HepG2 (cell line): ENCODE results near the gene HEPACAM. TPM values are rescaled to one million over a fixed set of nuclear protein-coding genes. Genes with fewer than 3 reads are reported as not detected.

ENCODE experiments used
- ATAC-seq: fragments of 200-7000 bp; cut with Tn5 transposase; 3 replicates; pipeline ENCODE4 v1.9.1; 2020; ENCODE audit warnings: mild to moderate bottlenecking, moderate library complexity
- BruUV-seq: library from RNA; stranded (reverse); fragments of 400-500 nt; replicated peaks from 2 replicates; lab custom pipeline; 2021; lab: Mats Ljungman, UMichigan
- CTCF ChIA-PET: fragments of 300-600 bp; formaldehyde crosslinking; extraction: SDS; loops from one replicate; lab custom pipeline; 2021; ENCODE audit warnings: low total read pairs, inconsistent platforms, low intra/inter-chr PET ratio; lab: Yijun Ruan, JAX
- POLR2A ChIA-PET: fragments of 350-600 bp; sonication (Branson Sonifier 250); formaldehyde crosslinking; loops from one replicate; lab custom pipeline; 2020; ENCODE audit warnings: antibody characterized with exemption, inconsistent platforms; lab: Yijun Ruan, JAX
- DNase-seq: peaks from one replicate; pipeline ENCODE4 v3.0.0-alpha.2; 2015; ENCODE audit warnings: low spot score
- FAIRE-seq: peaks from 3 replicates; lab custom pipeline; 2011; peaks lifted over from hg19 to GRCh38; lab: Jason Lieb, UNC
- H2AFZ ChIP-seq: one replicate; pipeline ENCODE4 v1.6.1; 2011; ENCODE audit warnings: low read length, inconsistent platforms
- H3K27ac ChIP-seq: fragments of 300-600 bp; 3 replicates; pipeline ENCODE4 v1.8.0; 2011; ENCODE audit warnings: mixed run types, mild to moderate bottlenecking, mixed read lengths, low read length, inconsistent platforms; ENCODE audit not compliant: insufficient read depth; ENCODE audit errors: extremely low read length
- H3K27me3 ChIP-seq, 2 experiments: fragments of 200-600 bp in 1 of 2; 2 replicates in 1 of 2; 3 replicates in 1 of 2; pipeline versions ENCODE4 v1.6.0 to v1.8.0; 2011; ENCODE audit warnings: low read length in 2 of 2, mild to moderate bottlenecking in 2 of 2, moderate library complexity in 2 of 2, inconsistent platforms in 1 of 2; ENCODE audit not compliant: insufficient read depth in 2 of 2, control insufficient read depth in 1 of 2
- H3K36me3 ChIP-seq, 2 experiments: fragments of 200-600 bp in 1 of 2; replicated peaks in 1 of 2; 2 replicates in 1 of 2; 3 replicates in 1 of 2; pipeline versions ENCODE4 v1.5.1 to v1.8.0; 2011; ENCODE audit warnings: low read length in 2 of 2, inconsistent platforms in 1 of 2; ENCODE audit not compliant: insufficient read depth in 2 of 2, control insufficient read depth in 1 of 2
- H3K4me1 ChIP-seq: 2 replicates; pipeline ENCODE4 v1.5.1; 2012; ENCODE audit warnings: low read length, inconsistent platforms; ENCODE audit not compliant: insufficient read depth
- H3K4me2 ChIP-seq: 2 replicates; pipeline ENCODE4 v1.6.0; 2011; ENCODE audit warnings: low read depth, low read length, inconsistent platforms
- H3K4me3 ChIP-seq, 3 experiments: fragments of 200-600 bp in 1 of 3; sonication (generic), shearing (Covaris generic) in 1 of 3; replicated peaks in 1 of 3; 2 replicates each; pipeline ENCODE4 v1.5.1; 2011 to 2016; ENCODE audit warnings: low read length in 3 of 3, inconsistent platforms in 2 of 3, low read depth in 2 of 3, mild to moderate bottlenecking in 2 of 3, control low read depth in 1 of 3, mixed read lengths in 1 of 3; ENCODE audit not compliant: insufficient read depth in 1 of 3
- H3K79me2 ChIP-seq: one replicate; pipeline ENCODE4 v1.6.1; 2011; ENCODE audit warnings: low read length, inconsistent platforms; ENCODE audit not compliant: insufficient read depth
- H3K9ac ChIP-seq: 2 replicates; pipeline ENCODE4 v1.6.0; 2011; ENCODE audit warnings: mild to moderate bottlenecking, low read depth, low read length, inconsistent platforms; ENCODE audit not compliant: insufficient read depth
- H3K9me3 ChIP-seq: 2 replicates; pipeline ENCODE4 v1.5.1; 2012; ENCODE audit warnings: mild to moderate bottlenecking, low read length
- H4K20me1 ChIP-seq: 2 replicates; pipeline ENCODE4 v1.6.0; 2011; ENCODE audit warnings: inconsistent platforms, mild to moderate bottlenecking, low read length, moderate library complexity; ENCODE audit not compliant: insufficient read depth
- AGO2 ChIP-seq: fragments of 200-400 bp; formaldehyde crosslinking; optimal IDR thresholded peaks from 2 replicates; pipeline ENCODE3; 2017; ENCODE audit warnings: mild to moderate bottlenecking, low read depth, low read length, moderate library complexity
- BRD4 ChIP-seq: sonication (generic); formaldehyde crosslinking; IDR thresholded peaks from 2 replicates; pipeline ENCODE4 v1.4.0; 2020; ENCODE audit warnings: missing genetic modification reagents
- CEBPB ChIP-seq: IDR thresholded peaks from 2 replicates; pipeline ENCODE4 v1.6.1; 2011; ENCODE audit warnings: low read depth, low read length, improper control_type of control experiment, borderline replicate concordance
- MAFG ChIP-seq: sonication (generic); formaldehyde crosslinking; IDR thresholded peaks from 2 replicates; pipeline ENCODE4 v1.5.1; 2020; ENCODE audit warnings: mild to moderate bottlenecking, missing genetic modification reagents
- NFRKB ChIP-seq: fragments of 450-650 bp; IDR thresholded peaks from 2 replicates; pipeline ENCODE4 v1.6.1; 2017
- PCBP2 ChIP-seq: fragments of 200-400 bp; formaldehyde crosslinking; optimal IDR thresholded peaks from 2 replicates; pipeline ENCODE3; 2018; ENCODE audit warnings: low read length, low read depth; ENCODE audit not compliant: poor library complexity, severe bottlenecking
- POLR2A ChIP-seq, 2 experiments: IDR thresholded peaks; 2 replicates each; pipeline ENCODE4 v1.6.1; 2011; ENCODE audit warnings: low read depth in 2 of 2, low read length in 2 of 2, mild to moderate bottlenecking in 1 of 2, moderate library complexity in 1 of 2; ENCODE audit not compliant: insufficient read depth in 1 of 2
- RFXAP ChIP-seq: sonication (generic); formaldehyde crosslinking; IDR thresholded peaks from 2 replicates; pipeline ENCODE4 v1.4.0; 2020; ENCODE audit warnings: missing genetic modification reagents, borderline replicate concordance
- TOE1 ChIP-seq: sonication (generic); formaldehyde crosslinking; IDR thresholded peaks from 2 replicates; pipeline ENCODE4 v1.4.0; 2020; ENCODE audit warnings: mild to moderate bottlenecking, missing genetic modification reagents
- U2AF2 ChIP-seq: fragments of 200-400 bp; formaldehyde crosslinking; IDR thresholded peaks from 2 replicates; pipeline ENCODE4 v1.6.1; 2017; ENCODE audit warnings: low read depth, mild to moderate bottlenecking, low read length
- ZNF12 ChIP-seq: sonication (generic); formaldehyde crosslinking; IDR thresholded peaks from 2 replicates; pipeline ENCODE4 v1.5.0; 2020; ENCODE audit warnings: missing genetic modification reagents
- ZNF121 ChIP-seq: sonication (generic); formaldehyde crosslinking; IDR thresholded peaks from 2 replicates; pipeline ENCODE4 v1.5.0; 2020; ENCODE audit warnings: mild to moderate bottlenecking, missing genetic modification reagents
- ZNF33A ChIP-seq: sonication (generic); formaldehyde crosslinking; IDR thresholded peaks from 2 replicates; pipeline ENCODE4 v1.5.1; 2020; ENCODE audit warnings: missing genetic modification reagents, mild to moderate bottlenecking, moderate library complexity, borderline replicate concordance
- WGBS: methylation state at CpG from one replicate; pipeline ENCODE4 v1.1.6; 2017; ENCODE audit warnings: low lambda C conversion rate; 5-methylcytosine and 5-hydroxymethylcytosine counted together
- in situ Hi-C: cut with HindIII; loops from 2 replicates; pipeline ENCODE4 v1.10.0; 2017; ENCODE audit warnings: low pct_unique_long_range_greater_than_20kb; ENCODE audit not compliant: extremely low pct_ligation_motif_present
- intact Hi-C: fragments of 100-400 bp; cut with micrococcal nuclease; formaldehyde crosslinking; loops from one replicate; pipeline ENCODE4 v1.10.0; 2022; ENCODE audit not compliant: unreplicated experiment
- polyA plus RNA-seq, 8 experiments: library from polyadenylated mRNA; depleted of rRNA in 3 of 8; stranded (reverse) in 7 of 8; unstranded in 1 of 8; fragments of >200 nt; fragmentation: Illumina TruSeq in 4 of 8; extraction: Trizol in 4 of 8; gene quantifications; 2 replicates each; pipeline versions ENCODE4 v1.2.1 to v1.2.3, GENCODE V29; 2011 to 2016; ENCODE audit warnings: low read depth in 4 of 8, missing spikeins in 1 of 8, mixed read lengths in 1 of 8; ENCODE audit not compliant: insufficient read depth in 1 of 8
- total RNA-seq, 5 experiments: library from RNA; depleted of rRNA; stranded (reverse); fragments of >200 nt; fragmentation: Illumina TruSeq; extraction: Trizol; gene quantifications; 2 replicates each; pipeline ENCODE4 v1.2.3, GENCODE V29; 2016; ENCODE audit warnings: low read depth in 1 of 5
- TF ChIP-seq, protein P1 (sequence below): sonication (generic); formaldehyde crosslinking; IDR thresholded peaks from 2 replicates; pipeline ENCODE4 v1.5.1; 2020; ENCODE audit warnings: mild to moderate bottlenecking, missing genetic modification reagents, borderline replicate concordance
- TF ChIP-seq, protein P2 (sequence below): IDR thresholded peaks from 2 replicates; pipeline ENCODE4 v1.6.1; 2016; ENCODE audit warnings: low read depth, control low read depth
- TF ChIP-seq, protein P3 (sequence below): sonication (generic); formaldehyde crosslinking; IDR thresholded peaks from 2 replicates; pipeline ENCODE4 v1.4.0; 2020; ENCODE audit warnings: mild to moderate bottlenecking, missing genetic modification reagents
- TF ChIP-seq, protein P4 (sequence below): sonication (generic); formaldehyde crosslinking; IDR thresholded peaks from 2 replicates; pipeline ENCODE4 v1.4.0; 2020; ENCODE audit warnings: mild to moderate bottlenecking, missing genetic modification reagents

Gene HEPACAM
- total and polyA plus RNA-seq, 2 of the 13 experiments (the other 11 are each of a cell fraction or from before 2014, with no cell fraction given), result 66.9 to 121 TPM

DNA sequence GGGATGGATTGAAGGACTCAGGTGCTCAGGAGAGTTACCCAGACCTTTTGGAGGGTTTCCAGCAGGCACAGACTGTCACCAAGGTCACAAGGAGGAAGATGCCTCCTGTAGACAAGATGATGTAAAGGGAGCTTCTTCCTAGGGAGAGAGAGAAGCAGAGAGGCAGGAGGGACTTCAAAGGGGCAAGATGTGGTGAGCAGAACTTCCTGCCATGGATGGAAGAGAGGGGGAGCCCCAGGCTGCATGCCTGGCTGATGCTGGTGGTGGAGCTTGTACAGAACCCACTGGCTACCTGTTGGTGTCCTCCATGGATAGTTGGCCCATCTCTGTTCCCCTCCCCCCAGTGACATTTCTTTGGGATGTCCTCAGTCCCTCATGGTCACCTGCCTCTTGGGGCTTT, 12.6 kb downstream of the HEPACAM start:
- H3K4me2 ChIP-seq, result no peak overlapping the region
- peaks cover 15 to 44% of the 10 kb centered on the region in 2 experiments for H3K36me3 ChIP-seq
- no peak overlapping the region for H3K27ac ChIP-seq
- peaks cover 4% of the 10 kb centered on the region for H3K4me1 ChIP-seq
- intact Hi-C loops, result no loop called here
- H3K79me2 ChIP-seq, result peaks cover 22% of the 10 kb centered on the region
- H3K4me3 ChIP-seq, result no peak overlapping the region
- no peaks in the 10 kb centered on the region for H3K27me3 ChIP-seq
- no peaks in the 10 kb centered on the region; the same call in none of the 2 replicates for H4K20me1 ChIP-seq
- no peak for TF ChIP-seq ZNF33A (CRISPR knock-in tag)
- no peak for TF ChIP-seq ZNF121 (CRISPR knock-in tag)
- no peak for TF ChIP-seq NFRKB
- TF ChIP-seq POLR2A (IDR thresholded peaks at IDR 0.05; ENCODE audit: insufficient read depth in 1 of 2, low read depth in 2 of 2, low read length in 2 of 2), result peak in 1 of 2 experiments; percentile 20; a peak in 1 of 4 replicates
- TF ChIP-seq, all 625 proteins: peak for 1
- no peaks in the 10 kb centered on the region for H3K9me3 ChIP-seq
- DNase-seq (no peak), FAIRE-seq (no peak), ATAC-seq (no peak)
- H2AFZ ChIP-seq, result no peak overlapping the region
- POLR2A ChIA-PET, result no interaction called here
- CTCF ChIA-PET, result no interaction called here
- in situ Hi-C loops, result no loop called here
- no TSS peak for BruUV-seq
- H3K9ac ChIP-seq, result no peak overlapping the region

DNA sequence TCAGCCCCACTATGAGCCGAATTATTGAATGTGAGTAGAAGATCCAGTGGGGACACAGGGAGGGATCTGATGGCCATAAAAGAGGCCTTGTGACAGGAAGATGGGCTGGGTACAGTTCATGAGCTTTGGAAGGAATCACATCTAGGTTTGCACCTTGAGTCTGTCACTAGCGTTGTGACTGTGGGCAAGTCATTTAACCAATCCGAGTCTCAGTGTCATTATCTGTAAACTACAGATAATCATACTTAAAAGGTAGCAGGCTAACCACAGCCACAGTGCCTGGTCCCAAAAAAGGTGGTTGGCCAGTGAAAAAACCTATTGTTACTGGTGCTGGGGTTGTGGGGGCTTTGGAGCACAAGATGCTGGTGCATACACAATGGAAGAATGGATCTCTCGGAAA, 13.0 kb downstream of the HEPACAM start:
- ChIA-PET CTCF (no interaction called here), POLR2A (no interaction called here)
- no peak overlapping the region for H3K4me2 ChIP-seq
- no peak overlapping the region for H2AFZ ChIP-seq
- no peak overlapping the region for H3K27ac ChIP-seq
- H3K4me3 ChIP-seq, result no peak overlapping the region
- in situ Hi-C loops, result no loop called here
- DNase-seq (no peak), ATAC-seq (no peak), FAIRE-seq (no peak)
- H3K9me3 ChIP-seq, result no peaks in the 10 kb centered on the region
- H4K20me1 ChIP-seq, result no peaks in the 10 kb centered on the region; the same call in none of the 2 replicates
- H3K4me1 ChIP-seq, result peaks cover 5% of the 10 kb centered on the region
- H3K36me3 ChIP-seq, result peaks cover 15 to 44% of the 10 kb centered on the region in 2 experiments
- H3K79me2 ChIP-seq, result peaks cover 18% of the 10 kb centered on the region
- WGBS, result 96% methylated on average over 4 of the region's 4 CpGs
- no TSS peak for BruUV-seq
- H3K9ac ChIP-seq, result no peak overlapping the region
- no peaks in the 10 kb centered on the region for H3K27me3 ChIP-seq
- intact Hi-C loops, result no loop called here
- no peak for TF ChIP-seq AGO2
- TF ChIP-seq, protein P1, sequence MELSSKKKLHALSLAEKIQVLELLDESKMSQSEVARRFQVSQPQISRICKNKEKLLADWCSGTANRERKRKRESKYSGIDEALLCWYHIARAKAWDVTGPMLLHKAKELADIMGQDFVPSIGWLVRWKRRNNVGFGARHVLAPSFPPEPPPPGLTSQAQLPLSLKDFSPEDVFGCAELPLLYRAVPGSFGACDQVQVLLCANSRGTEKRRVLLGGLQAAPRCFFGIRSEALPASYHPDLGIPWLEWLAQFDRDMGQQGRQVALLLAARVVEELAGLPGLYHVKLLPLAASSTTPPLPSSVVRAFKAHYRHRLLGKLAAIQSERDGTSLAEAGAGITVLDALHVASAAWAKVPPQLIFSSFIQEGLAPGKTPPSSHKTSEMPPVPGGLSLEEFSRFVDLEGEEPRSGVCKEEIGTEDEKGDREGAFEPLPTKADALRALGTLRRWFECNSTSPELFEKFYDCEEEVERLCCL (CRISPR knock-in tag), result no peak
- TF ChIP-seq TOE1 (CRISPR knock-in tag), result no peak
- TF ChIP-seq U2AF2, result no peak
- no peak for TF ChIP-seq ZNF12 (CRISPR knock-in tag)
- no peak for TF ChIP-seq BRD4 (CRISPR knock-in tag)
- TF ChIP-seq, protein P2, sequence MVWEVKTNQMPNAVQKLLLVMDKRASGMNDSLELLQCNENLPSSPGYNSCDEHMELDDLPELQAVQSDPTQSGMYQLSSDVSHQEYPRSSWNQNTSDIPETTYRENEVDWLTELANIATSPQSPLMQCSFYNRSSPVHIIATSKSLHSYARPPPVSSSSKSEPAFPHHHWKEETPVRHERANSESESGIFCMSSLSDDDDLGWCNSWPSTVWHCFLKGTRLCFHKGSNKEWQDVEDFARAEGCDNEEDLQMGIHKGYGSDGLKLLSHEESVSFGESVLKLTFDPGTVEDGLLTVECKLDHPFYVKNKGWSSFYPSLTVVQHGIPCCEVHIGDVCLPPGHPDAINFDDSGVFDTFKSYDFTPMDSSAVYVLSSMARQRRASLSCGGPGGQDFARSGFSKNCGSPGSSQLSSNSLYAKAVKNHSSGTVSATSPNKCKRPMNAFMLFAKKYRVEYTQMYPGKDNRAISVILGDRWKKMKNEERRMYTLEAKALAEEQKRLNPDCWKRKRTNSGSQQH (CRISPR knock-in tag), result no peak
- no peak for TF ChIP-seq RFXAP
- TF ChIP-seq, protein P3, sequence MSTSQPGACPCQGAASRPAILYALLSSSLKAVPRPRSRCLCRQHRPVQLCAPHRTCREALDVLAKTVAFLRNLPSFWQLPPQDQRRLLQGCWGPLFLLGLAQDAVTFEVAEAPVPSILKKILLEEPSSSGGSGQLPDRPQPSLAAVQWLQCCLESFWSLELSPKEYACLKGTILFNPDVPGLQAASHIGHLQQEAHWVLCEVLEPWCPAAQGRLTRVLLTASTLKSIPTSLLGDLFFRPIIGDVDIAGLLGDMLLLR, result no peak
- no peak for TF ChIP-seq CEBPB
- no peak for TF ChIP-seq PCBP2
- TF ChIP-seq, protein P4, sequence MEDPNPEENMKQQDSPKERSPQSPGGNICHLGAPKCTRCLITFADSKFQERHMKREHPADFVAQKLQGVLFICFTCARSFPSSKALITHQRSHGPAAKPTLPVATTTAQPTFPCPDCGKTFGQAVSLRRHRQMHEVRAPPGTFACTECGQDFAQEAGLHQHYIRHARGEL (CRISPR knock-in tag), result no peak
- TF ChIP-seq MAFG (CRISPR knock-in tag), result no peak
